PFSK-1 (cell line): ENCODE results near the gene GALNT18.

Source experiments
- FOXP2 ChIP-seq: optimal IDR thresholded peaks from 2 replicates; pipeline ENCODE3; 2011; ENCODE audit warnings: borderline replicate concordance, control low read depth, inconsistent platforms; ENCODE audit not compliant: insufficient read depth; ENCODE audit errors: extremely low read length, extremely low read depth
- POLR2AphosphoS5 ChIP-seq: IDR thresholded peaks from 2 replicates; pipeline ENCODE4 v1.6.1; 2012; ENCODE audit warnings: low read depth, mild to moderate bottlenecking, control low read depth, low read length, moderate library complexity
- SIN3A ChIP-seq: IDR thresholded peaks from 2 replicates; pipeline ENCODE4 v1.6.1; 2012; ENCODE audit warnings: mild to moderate bottlenecking, low read length, moderate library complexity, borderline replicate concordance; ENCODE audit not compliant: insufficient read depth
- TAF1 ChIP-seq: IDR thresholded peaks from 2 replicates; pipeline ENCODE4 v1.6.1; 2012; ENCODE audit warnings: low read length, control low read depth, borderline replicate concordance; ENCODE audit not compliant: insufficient read depth
- TF ChIP-seq, protein P1 (sequence below), 2 experiments: IDR thresholded peaks; 2 replicates each; pipeline versions ENCODE4 v1.6.1 to v1.8.0; 2011 to 2012; ENCODE audit warnings: low read depth in 2 of 2, low read length in 2 of 2, control low read depth in 1 of 2, inconsistent platforms in 1 of 2, mild to moderate bottlenecking in 1 of 2, moderate library complexity in 1 of 2; ENCODE audit not compliant: insufficient read depth in 1 of 2

DNA sequence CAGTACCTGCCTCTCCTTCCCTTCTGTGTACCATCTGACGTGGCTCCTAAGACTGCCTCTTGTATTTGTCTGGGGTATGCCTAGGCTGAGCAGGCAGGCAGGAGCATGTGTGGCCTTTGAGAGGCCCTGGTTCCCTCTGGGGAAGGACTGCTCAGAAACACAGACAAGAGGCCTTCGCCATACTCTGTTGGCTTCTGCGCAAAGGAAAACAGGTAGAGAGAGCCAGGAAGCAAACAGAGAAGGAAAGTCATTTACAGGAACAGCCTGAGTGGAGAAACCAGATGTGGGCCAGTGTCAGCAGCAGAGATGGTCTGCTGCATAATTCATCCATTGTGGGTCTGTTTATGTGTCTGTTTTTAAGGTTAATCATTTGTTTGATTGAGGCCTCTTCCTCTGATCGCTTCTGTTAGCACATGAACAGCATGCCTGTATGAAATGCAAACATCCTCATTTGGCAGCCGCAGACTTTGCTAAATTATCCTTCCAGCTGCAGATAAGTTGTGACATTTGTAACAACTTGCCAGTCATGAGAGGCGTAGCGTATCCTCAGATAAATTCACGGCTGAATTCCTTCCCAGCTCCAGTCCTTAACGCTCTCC is 119.4 kb downstream of the GALNT18 start:
- TF ChIP-seq, protein P1, sequence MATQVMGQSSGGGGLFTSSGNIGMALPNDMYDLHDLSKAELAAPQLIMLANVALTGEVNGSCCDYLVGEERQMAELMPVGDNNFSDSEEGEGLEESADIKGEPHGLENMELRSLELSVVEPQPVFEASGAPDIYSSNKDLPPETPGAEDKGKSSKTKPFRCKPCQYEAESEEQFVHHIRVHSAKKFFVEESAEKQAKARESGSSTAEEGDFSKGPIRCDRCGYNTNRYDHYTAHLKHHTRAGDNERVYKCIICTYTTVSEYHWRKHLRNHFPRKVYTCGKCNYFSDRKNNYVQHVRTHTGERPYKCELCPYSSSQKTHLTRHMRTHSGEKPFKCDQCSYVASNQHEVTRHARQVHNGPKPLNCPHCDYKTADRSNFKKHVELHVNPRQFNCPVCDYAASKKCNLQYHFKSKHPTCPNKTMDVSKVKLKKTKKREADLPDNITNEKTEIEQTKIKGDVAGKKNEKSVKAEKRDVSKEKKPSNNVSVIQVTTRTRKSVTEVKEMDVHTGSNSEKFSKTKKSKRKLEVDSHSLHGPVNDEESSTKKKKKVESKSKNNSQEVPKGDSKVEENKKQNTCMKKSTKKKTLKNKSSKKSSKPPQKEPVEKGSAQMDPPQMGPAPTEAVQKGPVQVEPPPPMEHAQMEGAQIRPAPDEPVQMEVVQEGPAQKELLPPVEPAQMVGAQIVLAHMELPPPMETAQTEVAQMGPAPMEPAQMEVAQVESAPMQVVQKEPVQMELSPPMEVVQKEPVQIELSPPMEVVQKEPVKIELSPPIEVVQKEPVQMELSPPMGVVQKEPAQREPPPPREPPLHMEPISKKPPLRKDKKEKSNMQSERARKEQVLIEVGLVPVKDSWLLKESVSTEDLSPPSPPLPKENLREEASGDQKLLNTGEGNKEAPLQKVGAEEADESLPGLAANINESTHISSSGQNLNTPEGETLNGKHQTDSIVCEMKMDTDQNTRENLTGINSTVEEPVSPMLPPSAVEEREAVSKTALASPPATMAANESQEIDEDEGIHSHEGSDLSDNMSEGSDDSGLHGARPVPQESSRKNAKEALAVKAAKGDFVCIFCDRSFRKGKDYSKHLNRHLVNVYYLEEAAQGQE (IDR thresholded peaks at IDR 0.05; ENCODE audit: insufficient read depth in 1 of 2, low read depth in 2 of 2, low read length in 2 of 2): no peak
- TF ChIP-seq POLR2AphosphoS5 (no peak), TAF1 (no peak), SIN3A (no peak), FOXP2 (no peak)
